ENCODE measurements around the gene KRT39. TPM values are rescaled to one million over a fixed set of nuclear protein-coding genes. Genes with fewer than 3 reads are reported as not detected.

Gene KRT39
- total and polyA plus RNA-seq, 10 of the 15 experiments (the other 5 are each of a cell fraction or from before 2014, with no cell fraction given): not detected

DNA sequence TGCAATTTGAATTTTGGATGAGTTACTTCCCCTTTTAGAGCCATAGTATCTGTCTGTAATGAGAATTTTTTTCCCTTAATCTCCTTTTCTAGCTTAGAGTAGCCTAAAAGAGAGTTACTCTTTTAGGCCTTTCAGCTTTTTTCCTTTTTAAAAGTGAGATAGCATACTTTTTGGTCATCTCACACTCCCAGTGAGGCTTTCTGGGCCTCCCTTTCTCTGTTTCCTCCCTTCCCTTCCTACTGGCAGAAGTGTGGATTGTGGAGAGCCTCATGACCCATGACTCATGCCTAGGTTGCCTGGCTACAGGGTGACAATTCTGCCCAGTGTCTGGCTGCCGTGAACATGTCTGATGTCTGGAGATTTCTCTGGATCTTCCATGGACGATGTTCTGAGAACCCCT, 44.5 kb downstream of the KRT39 start (continued):
- TF ChIP-seq ZBTB40 (IDR thresholded peaks at IDR 0.05; ENCODE audit: borderline replicate concordance) (no peak), IRF3 (IDR thresholded peaks at IDR 0.05) (no peak), ESRRA (IDR thresholded peaks at IDR 0.05; ENCODE audit: low read length) (no peak), KDM1A (IDR thresholded peaks at IDR 0.05; ENCODE audit: borderline replicate concordance) (no peak), HDAC2 (IDR thresholded peaks at IDR 0.05) (no peak), FOXM1 (IDR thresholded peaks at IDR 0.05; ENCODE audit: low read depth, low read length) (no peak), E4F1 (IDR thresholded peaks at IDR 0.05; ENCODE audit: borderline replicate concordance, partially characterized antibody) (no peak)
- TF ChIP-seq, protein P1, sequence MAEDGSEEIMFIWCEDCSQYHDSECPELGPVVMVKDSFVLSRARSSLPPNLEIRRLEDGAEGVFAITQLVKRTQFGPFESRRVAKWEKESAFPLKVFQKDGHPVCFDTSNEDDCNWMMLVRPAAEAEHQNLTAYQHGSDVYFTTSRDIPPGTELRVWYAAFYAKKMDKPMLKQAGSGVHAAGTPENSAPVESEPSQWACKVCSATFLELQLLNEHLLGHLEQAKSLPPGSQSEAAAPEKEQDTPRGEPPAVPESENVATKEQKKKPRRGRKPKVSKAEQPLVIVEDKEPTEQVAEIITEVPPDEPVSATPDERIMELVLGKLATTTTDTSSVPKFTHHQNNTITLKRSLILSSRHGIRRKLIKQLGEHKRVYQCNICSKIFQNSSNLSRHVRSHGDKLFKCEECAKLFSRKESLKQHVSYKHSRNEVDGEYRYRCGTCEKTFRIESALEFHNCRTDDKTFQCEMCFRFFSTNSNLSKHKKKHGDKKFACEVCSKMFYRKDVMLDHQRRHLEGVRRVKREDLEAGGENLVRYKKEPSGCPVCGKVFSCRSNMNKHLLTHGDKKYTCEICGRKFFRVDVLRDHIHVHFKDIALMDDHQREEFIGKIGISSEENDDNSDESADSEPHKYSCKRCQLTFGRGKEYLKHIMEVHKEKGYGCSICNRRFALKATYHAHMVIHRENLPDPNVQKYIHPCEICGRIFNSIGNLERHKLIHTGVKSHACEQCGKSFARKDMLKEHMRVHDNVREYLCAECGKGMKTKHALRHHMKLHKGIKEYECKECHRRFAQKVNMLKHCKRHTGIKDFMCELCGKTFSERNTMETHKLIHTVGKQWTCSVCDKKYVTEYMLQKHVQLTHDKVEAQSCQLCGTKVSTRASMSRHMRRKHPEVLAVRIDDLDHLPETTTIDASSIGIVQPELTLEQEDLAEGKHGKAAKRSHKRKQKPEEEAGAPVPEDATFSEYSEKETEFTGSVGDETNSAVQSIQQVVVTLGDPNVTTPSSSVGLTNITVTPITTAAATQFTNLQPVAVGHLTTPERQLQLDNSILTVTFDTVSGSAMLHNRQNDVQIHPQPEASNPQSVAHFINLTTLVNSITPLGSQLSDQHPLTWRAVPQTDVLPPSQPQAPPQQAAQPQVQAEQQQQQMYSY (CRISPR knock-in tag; IDR thresholded peaks at IDR 0.05): no peak

Measured in GM12878 (cell line).